GM12878 (cell line): ENCODE results near the gene ARMC8. TPM values are rescaled to one million over a fixed set of nuclear protein-coding genes. Genes with fewer than 3 reads are reported as not detected.

Experiments
- ATAC-seq: fragments of 200-7000 bp; cut with Tn5 transposase; 3 replicates; pipeline ENCODE4 v1.9.1; 2020; ENCODE audit warnings: mild to moderate bottlenecking, moderate library complexity
- BruUV-seq: library from RNA; stranded (reverse); fragments of 400-500 nt; replicated peaks from 2 replicates; lab custom pipeline; 2021; lab: Mats Ljungman, UMichigan
- CTCF ChIA-PET: fragments of 300-600 bp; sonication (Branson Sonifier 250); formaldehyde crosslinking; extraction: SDS; loops from one replicate; lab custom pipeline; 2021; ENCODE audit warnings: inconsistent platforms; lab: Yijun Ruan, JAX
- POLR2A ChIA-PET: fragments of 350-600 bp; formaldehyde crosslinking; extraction: SDS; loops from one replicate; lab custom pipeline; 2021; ENCODE audit warnings: inconsistent platforms; lab: Charles Lee
- RAD21 ChIA-PET: fragments of 300-600 bp; sonication (Branson Sonifier 250); formaldehyde crosslinking; loops from one replicate; lab custom pipeline; 2023; ENCODE audit warnings: antibody characterized with exemption; ENCODE audit not compliant: unreplicated experiment; lab: Charles Lee
- SMC1A ChIA-PET: fragments of 300-600 bp; sonication (Branson Sonifier 250); formaldehyde crosslinking; loops from one replicate; lab custom pipeline; 2023; ENCODE audit not compliant: unreplicated experiment, uncharacterized antibody; lab: Charles Lee
- DNase-seq: peaks from one replicate; pipeline ENCODE4 v3.0.0-alpha.2; 2011; ENCODE audit warnings: low read depth, low spot score
- FAIRE-seq: peaks from 3 replicates; lab custom pipeline; 2011; peaks lifted over from hg19 to GRCh38; lab: Jason Lieb, UNC
- H2AFZ ChIP-seq: 2 replicates; pipeline ENCODE4 v1.6.0; 2011; ENCODE audit warnings: low read depth, low read length, control low read depth; ENCODE audit not compliant: control insufficient read depth
- H3K27ac ChIP-seq: 2 replicates; pipeline ENCODE4 v1.5.1; 2011; ENCODE audit warnings: control low read depth; ENCODE audit not compliant: control insufficient read depth, insufficient read depth
- H3K27me3 ChIP-seq, 2 experiments: replicated peaks in 1 of 2; 2 replicates each; pipeline versions ENCODE4 v1.6.0 to v1.6.1; 2011; ENCODE audit warnings: low read length in 1 of 2; ENCODE audit not compliant: control insufficient read depth in 2 of 2, insufficient read depth in 2 of 2
- H3K36me3 ChIP-seq, 2 experiments: 2 replicates each; pipeline ENCODE4 v1.5.1; 2011; ENCODE audit warnings: low read length in 1 of 2; ENCODE audit not compliant: control insufficient read depth in 2 of 2, insufficient read depth in 2 of 2
- H3K4me1 ChIP-seq: 2 replicates; pipeline ENCODE4 v1.6.1; 2011; ENCODE audit warnings: mild to moderate bottlenecking, low read length, moderate library complexity, mixed read lengths; ENCODE audit not compliant: control insufficient read depth, insufficient read depth
- H3K4me2 ChIP-seq: 2 replicates; pipeline ENCODE4 v1.6.0; 2011; ENCODE audit warnings: control low read depth; ENCODE audit not compliant: control insufficient read depth, insufficient read depth
- H3K4me3 ChIP-seq: fragments of 200-600 bp; sonication (generic); 2 replicates; pipeline ENCODE4 v1.5.1; 2016
- H3K79me2 ChIP-seq: 2 replicates; pipeline ENCODE4 v1.6.0; 2011; ENCODE audit warnings: low read length; ENCODE audit not compliant: control insufficient read depth, insufficient read depth
- H3K9ac ChIP-seq: 2 replicates; pipeline ENCODE4 v1.8.0; 2011; ENCODE audit warnings: low read length, control low read depth, mixed read lengths; ENCODE audit not compliant: control insufficient read depth, insufficient read depth
- H3K9me3 ChIP-seq: replicated peaks from 3 replicates; pipeline ENCODE4 v1.5.1; 2011; ENCODE audit warnings: mild to moderate bottlenecking, low read length; ENCODE audit not compliant: control insufficient read depth, insufficient read depth
- H4K20me1 ChIP-seq: 2 replicates; pipeline ENCODE4 v1.6.0; 2011; ENCODE audit not compliant: control insufficient read depth, insufficient read depth
- CTCF ChIP-seq, 3 experiments: IDR thresholded peaks in 2 of 3; conservative IDR thresholded peaks in 1 of 3; 2 replicates each; pipeline ENCODE4 v1.5.1; 2011; ENCODE audit warnings: low read depth in 3 of 3, low read length in 3 of 3, mild to moderate bottlenecking in 3 of 3, control low read depth in 2 of 3, moderate library complexity in 2 of 3, inconsistent platforms in 1 of 3, mixed read lengths in 1 of 3; ENCODE audit not compliant: control insufficient read depth in 2 of 3, insufficient read depth in 1 of 3; ENCODE audit errors: extremely low read depth in 1 of 3
- EGR1 ChIP-seq, 2 experiments: IDR thresholded peaks; 1 replicate in 1 of 2; 2 replicates in 1 of 2; pipeline ENCODE4 v1.6.1; 2011 to 2012; ENCODE audit warnings: low read depth in 2 of 2, low read length in 2 of 2, borderline replicate concordance in 1 of 2, mild to moderate bottlenecking in 1 of 2, moderate library complexity in 1 of 2
- IRF3 ChIP-seq: fragments of 450-650 bp; IDR thresholded peaks from 2 replicates; pipeline ENCODE4 v1.6.1; 2014; ENCODE audit warnings: mild to moderate bottlenecking
- SREBF1 ChIP-seq: IDR thresholded peaks from 2 replicates; pipeline ENCODE4 v1.6.1; 2012; ENCODE audit warnings: mild to moderate bottlenecking, low read length
- WGBS: methylation state at CpG from one replicate; pipeline ENCODE4 v1.1.6; 2016; ENCODE audit warnings: low lambda C conversion rate; ENCODE audit not compliant: insufficient replicate concordance, insufficient coverage; ENCODE audit errors: missing lambda C conversion rate; 5-methylcytosine and 5-hydroxymethylcytosine counted together
- in situ Hi-C: fragments of 300-500 bp; cut with MboI; formaldehyde crosslinking; loops from 9 replicates; pipeline ENCODE4 v1.14.3; 2018; ENCODE audit warnings: mixed read lengths
- intact Hi-C: fragments of 100-400 bp; cut with micrococcal nuclease; formaldehyde crosslinking; loops from one replicate; pipeline ENCODE4 v1.14.2; 2022; ENCODE audit not compliant: unreplicated experiment
- polyA plus RNA-seq, 11 experiments: library from polyadenylated mRNA; depleted of rRNA in 4 of 11; unstranded in 6 of 11; stranded (reverse) in 5 of 11; fragments of >200 nt; fragmentation: Nextera tagmentation in 4 of 11; fragmentation: Illumina TruSeq in 1 of 11; extraction: Ambion mirVana in 4 of 11; extraction: Trizol in 1 of 11; gene quantifications; 1 replicate in 1 of 11; 2 replicates in 10 of 11; pipeline versions ENCODE4 v1.2.1 to v1.2.3, GENCODE V29; 2011 to 2016; ENCODE audit warnings: inconsistent platforms in 2 of 11, missing spikeins in 2 of 11, low read depth in 1 of 11
- total RNA-seq, 4 experiments: library from RNA; depleted of rRNA in 3 of 4; stranded (reverse); fragments of >200 nt in 3 of 4; fragmentation: Illumina TruSeq in 1 of 4; extraction: Trizol in 1 of 4; gene quantifications; 2 replicates each; pipeline versions ENCODE4 v1.2.1 to v1.2.3, GENCODE V29; 2013 to 2021

ARMC8 gene
- total and polyA plus RNA-seq, 10 of the 15 experiments (the other 5 are each of a cell fraction or from before 2014, with no cell fraction given), result 29.8 to 93.4 (median 45.3) TPM

GRCh38 chr3:138256022-138256421 lies 68.9 kb downstream of the ARMC8 start:
- Histone ChIP-seq H3K27me3 (no peaks in the 10 kb centered on the region), H3K4me1 (peaks cover 6% of the 10 kb centered on the region; the same call in 1 of the 2 replicates), H4K20me1 (no peaks in the 10 kb centered on the region), H3K79me2 (no peaks in the 10 kb centered on the region), H2AFZ (no peak overlapping the region), H3K36me3 (no peaks in the 10 kb centered on the region), H3K27ac (no peak overlapping the region), H3K4me2 (no peak overlapping the region), H3K9ac (no peak overlapping the region), H3K9me3 (no peaks in the 10 kb centered on the region), H3K4me3 (no peak overlapping the region)
- RAD21 ChIA-PET, result no interaction called here
- CTCF ChIA-PET, result no interaction called here
- SMC1A ChIA-PET, result no interaction called here
- BruUV-seq, result no TSS peak
- ATAC-seq (no peak), FAIRE-seq (no peak), DNase-seq (no peak)
- WGBS, result 100% methylated on average over 1 of the region's 1 CpG
- in situ Hi-C loops, result no loop called here
- intact Hi-C loops, result no loop called here
- TF ChIP-seq CTCF (IDR thresholded peaks at IDR 0.05 in 2 of 3, conservative IDR thresholded peaks at IDR 0.05 in 1 of 3; ENCODE audit: control insufficient read depth in 2 of 3, extremely low read depth in 1 of 3, insufficient read depth in 1 of 3, low read depth in 3 of 3, low read length in 3 of 3) (no peak), SREBF1 (no peak), IRF3 (no peak), EGR1 (IDR thresholded peaks at IDR 0.05; ENCODE audit: borderline replicate concordance in 1 of 2, low read depth in 2 of 2, low read length in 2 of 2) (no peak)
- POLR2A ChIA-PET, result no interaction called here
